NCI-H2081 (cell line): ENCODE measurements around the gene HNRNPH3.

Experiments used
- DNase-seq, 2 experiments: peaks; one replicate each; lab custom pipeline; 2025; lab: John Stamatoyannopoulos, UW

HNRNPH3 gene

GRCh38 chr10:68385740-68386139, 53.9 kb downstream of the HNRNPH3 start:
- no peak for DNase-seq
